Activated naive CD8-positive, alpha-beta T cell treated with anti-CD3 and anti-CD28 coated beads, Interleukin-2, amount 10 ng/mL, durations not matched to agents 7 days and 5 days (primary cell): ENCODE results near the gene PITRM1. TPM values are rescaled to one million over a fixed set of nuclear protein-coding genes. Genes with fewer than 3 reads are reported as not detected.

Experiments used
- ATAC-seq: fragments of 150-1000 bp; cut with Tn5 transposase; one replicate; pipeline ENCODE4 v1.10.0; 2021; ENCODE audit warnings: low read depth, moderate library complexity
- POLR2A ChIA-PET: fragments of 350-600 bp; sonication (Branson Sonifier 250); formaldehyde crosslinking; loops from one replicate; lab custom pipeline; 2021; ENCODE audit warnings: antibody characterized with exemption; lab: Charles Lee
- DNase-seq: peaks from one replicate; pipeline ENCODE4 v3.0.0; 2021
- H3K27ac Mint-ChIP-seq: one replicate; pipeline ENCODE4 v1.8.0; 2022; ENCODE audit warnings: mild to moderate bottlenecking, mixed read lengths
- H3K27me3 Mint-ChIP-seq: one replicate; pipeline ENCODE4 v1.8.0; 2022; ENCODE audit warnings: mild to moderate bottlenecking, moderate library complexity, mixed read lengths
- H3K36me3 Mint-ChIP-seq: one replicate; pipeline ENCODE4 v1.8.0; 2021; ENCODE audit warnings: mild to moderate bottlenecking, mixed read lengths
- H3K4me1 Mint-ChIP-seq: one replicate; pipeline ENCODE4 v1.8.0; 2021; ENCODE audit warnings: mixed read lengths
- H3K4me3 Mint-ChIP-seq: one replicate; pipeline ENCODE4 v1.8.0; 2022; ENCODE audit warnings: mild to moderate bottlenecking, moderate library complexity, mixed read lengths
- H3K9me3 Mint-ChIP-seq: one replicate; pipeline ENCODE4 v1.8.0; 2021; ENCODE audit warnings: mixed read lengths
- total RNA-seq, 2 experiments: library from RNA; stranded (reverse); gene quantifications; one replicate each; pipeline ENCODE4 v1.2.3, GENCODE V29; 2021

Gene PITRM1
- total RNA-seq, 2 experiments from 2014 or later: 64.4 to 65.2 TPM

GRCh38 chr10:3148994-3149393 lies 23.6 kb downstream of the PITRM1 start:
- Mint-ChIP-seq H3K36me3 (peaks cover 21% of the 10 kb centered on the region), H3K4me3 (no peak overlapping the region), H3K9me3 (no peaks in the 10 kb centered on the region), H3K27ac (no peak overlapping the region), H3K27me3 (no peaks in the 10 kb centered on the region), H3K4me1 (no peaks in the 10 kb centered on the region)
- POLR2A ChIA-PET: no interaction called here
- no peak for ATAC-seq
- DNase-seq: no peak

- Mint-ChIP-seq H3K27ac (no peak overlapping the region), H3K36me3 (peaks cover 18% of the 10 kb centered on the region)
- POLR2A ChIA-PET: no interaction called here
Observed at GRCh38 chr10:3148041-3148440, 24.5 kb downstream of the PITRM1 start.

GRCh38 chr10:3147117-3147820 lies 25.3 kb downstream of the PITRM1 start:
- POLR2A ChIA-PET: no interaction called here
- H3K36me3 Mint-ChIP-seq: peaks cover 16% of the 10 kb centered on the region
- H3K27ac Mint-ChIP-seq: no peak overlapping the region
- ATAC-seq: no peak
- no peaks in the 10 kb centered on the region for H3K4me1 Mint-ChIP-seq
- no peaks in the 10 kb centered on the region for H3K27me3 Mint-ChIP-seq
- DNase-seq: no peak
- H3K9me3 Mint-ChIP-seq: no peaks in the 10 kb centered on the region
- no peak overlapping the region for H3K4me3 Mint-ChIP-seq

More at GRCh38 chr10:3148041-3148440, 24.5 kb downstream of the PITRM1 start:
- DNase-seq: no peak
- no peak for ATAC-seq
- Mint-ChIP-seq H3K27me3 (no peaks in the 10 kb centered on the region), H3K4me1 (no peaks in the 10 kb centered on the region), H3K9me3 (no peaks in the 10 kb centered on the region), H3K4me3 (no peak overlapping the region)

GRCh38 chr10:3146289-3146688 lies 26.3 kb downstream of the PITRM1 start:
- no peak for DNase-seq
- no peaks in the 10 kb centered on the region for H3K4me1 Mint-ChIP-seq
- POLR2A ChIA-PET: no interaction called here
- no peak for ATAC-seq
- H3K4me3 Mint-ChIP-seq: no peak overlapping the region
- no peaks in the 10 kb centered on the region for H3K9me3 Mint-ChIP-seq
- H3K36me3 Mint-ChIP-seq: peaks cover 18% of the 10 kb centered on the region
- H3K27ac Mint-ChIP-seq: no peak overlapping the region
- H3K27me3 Mint-ChIP-seq: no peaks in the 10 kb centered on the region

- Mint-ChIP-seq H3K4me1 (no peaks in the 10 kb centered on the region), H3K9me3 (no peaks in the 10 kb centered on the region), H3K27me3 (no peaks in the 10 kb centered on the region), H3K36me3 (peaks cover 19% of the 10 kb centered on the region), H3K4me3 (no peak overlapping the region), H3K27ac (no peak overlapping the region)
- ATAC-seq: no peak
- POLR2A ChIA-PET: no interaction called here
- no peak for DNase-seq
Observed at GRCh38 chr10:3145366-3145765, 27.2 kb downstream of the PITRM1 start.

GRCh38 chr10:3143791-3144434 lies 28.7 kb downstream of the PITRM1 start:
- Mint-ChIP-seq H3K27ac (no peak overlapping the region), H3K27me3 (no peaks in the 10 kb centered on the region), H3K9me3 (no peaks in the 10 kb centered on the region), H3K4me3 (no peak overlapping the region), H3K36me3 (peaks cover 21% of the 10 kb centered on the region), H3K4me1 (no peaks in the 10 kb centered on the region)
- DNase-seq (no peak), ATAC-seq (no peak)
- POLR2A ChIA-PET: no interaction called here

GRCh38 chr10:3143366-3143765 lies 29.2 kb downstream of the PITRM1 start:
- H3K9me3 Mint-ChIP-seq: no peaks in the 10 kb centered on the region
- H3K4me1 Mint-ChIP-seq: no peaks in the 10 kb centered on the region
- H3K4me3 Mint-ChIP-seq: no peak overlapping the region
- H3K27ac Mint-ChIP-seq: no peak overlapping the region
- H3K36me3 Mint-ChIP-seq: peaks cover 25% of the 10 kb centered on the region
- POLR2A ChIA-PET: no interaction called here
- DNase-seq (no peak), ATAC-seq (no peak)
- H3K27me3 Mint-ChIP-seq: no peaks in the 10 kb centered on the region

- no peaks in the 10 kb centered on the region for H3K9me3 Mint-ChIP-seq
- POLR2A ChIA-PET: no interaction called here
- H3K27me3 Mint-ChIP-seq: no peaks in the 10 kb centered on the region
- H3K36me3 Mint-ChIP-seq: peaks cover 27% of the 10 kb centered on the region
- no peak overlapping the region for H3K4me3 Mint-ChIP-seq
- H3K27ac Mint-ChIP-seq: no peak overlapping the region
- no peak for DNase-seq
- H3K4me1 Mint-ChIP-seq: no peaks in the 10 kb centered on the region
- no peak for ATAC-seq
Observed at GRCh38 chr10:3142146-3142875, 30.3 kb downstream of the PITRM1 start.

- ATAC-seq (no peak), DNase-seq (no peak)
- Mint-ChIP-seq H3K4me1 (no peaks in the 10 kb centered on the region), H3K36me3 (peaks cover 27% of the 10 kb centered on the region), H3K9me3 (no peaks in the 10 kb centered on the region), H3K27me3 (no peaks in the 10 kb centered on the region), H3K27ac (no peak overlapping the region), H3K4me3 (no peak overlapping the region)
- POLR2A ChIA-PET: no interaction called here
Observed at GRCh38 chr10:3141351-3142005, 31.1 kb downstream of the PITRM1 start.

- Mint-ChIP-seq H3K36me3 (peaks cover 27% of the 10 kb centered on the region), H3K9me3 (no peaks in the 10 kb centered on the region), H3K4me1 (no peaks in the 10 kb centered on the region), H3K4me3 (no peak overlapping the region), H3K27ac (no peak overlapping the region), H3K27me3 (no peaks in the 10 kb centered on the region)
- no peak for ATAC-seq
- no peak for DNase-seq
- POLR2A ChIA-PET: no interaction called here
Observed at GRCh38 chr10:3140280-3140679, 32.3 kb downstream of the PITRM1 start.

- ATAC-seq (no peak), DNase-seq (no peak)
- peaks cover 31% of the 10 kb centered on the region for H3K36me3 Mint-ChIP-seq
- no peak overlapping the region for H3K4me3 Mint-ChIP-seq
- H3K27me3 Mint-ChIP-seq: no peaks in the 10 kb centered on the region
- H3K9me3 Mint-ChIP-seq: no peaks in the 10 kb centered on the region
- no peak overlapping the region for H3K27ac Mint-ChIP-seq
- POLR2A ChIA-PET: no interaction called here
- H3K4me1 Mint-ChIP-seq: no peaks in the 10 kb centered on the region
Observed at GRCh38 chr10:3139216-3139910, 33.2 kb downstream of the PITRM1 start.

GRCh38 chr10:3137958-3138726 lies 34.4 kb downstream of the PITRM1 start:
- no peaks in the 10 kb centered on the region for H3K4me1 Mint-ChIP-seq
- POLR2A ChIA-PET: no interaction called here
- no peak for DNase-seq
- ATAC-seq: no peak
- no peak overlapping the region for H3K27ac Mint-ChIP-seq
- peaks cover 27% of the 10 kb centered on the region for H3K36me3 Mint-ChIP-seq
- H3K4me3 Mint-ChIP-seq: no peak overlapping the region
- no peaks in the 10 kb centered on the region for H3K27me3 Mint-ChIP-seq
- no peaks in the 10 kb centered on the region for H3K9me3 Mint-ChIP-seq
